OCI-LY1 (cell line): ENCODE results near the gene CHRND.

ENCODE experiments used
- H2AFZ ChIP-seq: fragments of 200-600 bp; sonication (generic), shearing (Covaris generic); 2 replicates; pipeline ENCODE4 v1.6.0; 2014; ENCODE audit warnings: antibody characterized with exemption, mild to moderate bottlenecking, low read length
- H3F3A ChIP-seq: fragments of 200-600 bp; sonication (generic), shearing (Covaris generic); 2 replicates; pipeline ENCODE4 v1.6.0; 2014; ENCODE audit warnings: mild to moderate bottlenecking, antibody characterized with exemption, low read length, moderate library complexity; ENCODE audit not compliant: insufficient read depth
- H3K27ac ChIP-seq: fragments of 200-600 bp; sonication (generic); 2 replicates; pipeline ENCODE4 v1.5.1; 2014; ENCODE audit warnings: low read length, mixed run types, mild to moderate bottlenecking, low read depth; ENCODE audit not compliant: poor library complexity, severe bottlenecking
- H3K27me3 ChIP-seq: fragments of 200-600 bp; sonication (generic); 2 replicates; pipeline ENCODE4 v1.6.0; 2014; ENCODE audit warnings: antibody characterized with exemption, mild to moderate bottlenecking, low read length, moderate library complexity; ENCODE audit not compliant: insufficient read depth
- H3K36me3 ChIP-seq: fragments of 200-600 bp; sonication (generic); 2 replicates; pipeline ENCODE4 v1.6.1; 2014; ENCODE audit warnings: mild to moderate bottlenecking, antibody characterized with exemption, low read length, moderate library complexity, mixed read lengths; ENCODE audit not compliant: insufficient read depth
- H3K4me1 ChIP-seq: fragments of 200-600 bp; sonication (generic); 2 replicates; pipeline ENCODE4 v1.5.1; 2014; ENCODE audit warnings: mild to moderate bottlenecking, low read length, moderate library complexity; ENCODE audit not compliant: insufficient read depth, severe bottlenecking
- H3K4me2 ChIP-seq: fragments of 200-600 bp; sonication (generic), shearing (Covaris generic); 2 replicates; pipeline ENCODE4 v1.6.1; 2014; ENCODE audit warnings: low read length
- H3K4me3 ChIP-seq: fragments of 200-600 bp; sonication (generic); 2 replicates; pipeline ENCODE4 v1.5.1; 2014; ENCODE audit warnings: low read length, low read depth, mild to moderate bottlenecking, mixed read lengths; ENCODE audit not compliant: poor library complexity, severe bottlenecking
- H3K79me2 ChIP-seq: fragments of 200-600 bp; shearing (Covaris generic); 2 replicates; pipeline ENCODE4 v1.6.1; 2016; ENCODE audit warnings: mixed run types, low read length, mixed read lengths; ENCODE audit not compliant: insufficient read depth
- H3K9ac ChIP-seq: fragments of 200-600 bp; sonication (generic), shearing (Covaris generic); 2 replicates; pipeline ENCODE4 v1.6.1; 2014; ENCODE audit warnings: mild to moderate bottlenecking, low read length, mixed read lengths
- H3K9me2 ChIP-seq: fragments of 200-600 bp; sonication (generic), shearing (Covaris generic); 2 replicates; pipeline ENCODE4 v1.6.1; 2014; ENCODE audit warnings: low read depth, mild to moderate bottlenecking, low read length, mixed read lengths
- H3K9me3 ChIP-seq: fragments of 200-600 bp; shearing (Covaris generic); 2 replicates; pipeline ENCODE4 v1.6.1; 2014; ENCODE audit warnings: low read length, mixed read lengths
- H4K20me1 ChIP-seq: fragments of 200-600 bp; sonication (generic), shearing (Covaris generic); 2 replicates; pipeline ENCODE4 v1.6.0; 2016; ENCODE audit warnings: mild to moderate bottlenecking, low read length; ENCODE audit not compliant: insufficient read depth
- CTCF ChIP-seq: fragments of 200-600 bp; sonication (generic), shearing (Covaris generic); IDR thresholded peaks from 2 replicates; pipeline ENCODE4 v1.5.1; 2017; ENCODE audit warnings: mild to moderate bottlenecking, antibody characterized with exemption, low read length, moderate library complexity, mixed read lengths
- EZH2 ChIP-seq: fragments of 200-600 bp; sonication (generic), shearing (Covaris generic); IDR thresholded peaks from 2 replicates; pipeline ENCODE4 v1.8.0; 2017; ENCODE audit warnings: borderline replicate concordance, mixed run types, mild to moderate bottlenecking, antibody characterized with exemption, low read length, moderate library complexity, mixed read lengths

Gene CHRND

GRCh38 chr2:232523682-232524597, 2.0 kb upstream of the CHRND start:
- peaks cover 3% of the 10 kb centered on the region; the same call in 1 of the 2 replicates for H3K27me3 ChIP-seq
- H3K9ac ChIP-seq, result no peak overlapping the region

GRCh38 chr2:232524771-232525170, 1.2 kb upstream of the CHRND start:
- no peaks in the 10 kb centered on the region for H4K20me1 ChIP-seq
- no peaks in the 10 kb centered on the region for H3F3A ChIP-seq
- H3K9me2 ChIP-seq, result no peaks in the 10 kb centered on the region
- H3K36me3 ChIP-seq, result no peaks in the 10 kb centered on the region
- no peaks in the 10 kb centered on the region for H3K79me2 ChIP-seq
- H3K4me1 ChIP-seq, result no peaks in the 10 kb centered on the region
- H3K4me3 ChIP-seq, result no peak overlapping the region
- no peak overlapping the region for H2AFZ ChIP-seq
- TF ChIP-seq EZH2 (no peak), CTCF (no peak)
- H3K9me3 ChIP-seq, result no peaks in the 10 kb centered on the region
- H3K27me3 ChIP-seq, result peaks cover 3% of the 10 kb centered on the region; the same call in 1 of the 2 replicates
- H3K4me2 ChIP-seq, result no peak overlapping the region
- no peak overlapping the region for H3K9ac ChIP-seq
- no peak overlapping the region for H3K27ac ChIP-seq

More at GRCh38 chr2:232523682-232524597, 2.0 kb upstream of the CHRND start:
- H2AFZ ChIP-seq, result no peak overlapping the region
- TF ChIP-seq EZH2, result no peak
- TF ChIP-seq CTCF, result peak; percentile 39
- H3K4me3 ChIP-seq, result no peak overlapping the region
- H3F3A ChIP-seq, result no peaks in the 10 kb centered on the region
- H4K20me1 ChIP-seq, result no peaks in the 10 kb centered on the region
- no peak overlapping the region for H3K27ac ChIP-seq
- H3K4me2 ChIP-seq, result no peak overlapping the region
- H3K9me3 ChIP-seq, result no peaks in the 10 kb centered on the region
- H3K4me1 ChIP-seq, result no peaks in the 10 kb centered on the region
- H3K9me2 ChIP-seq, result no peaks in the 10 kb centered on the region
- no peaks in the 10 kb centered on the region for H3K36me3 ChIP-seq
- no peaks in the 10 kb centered on the region for H3K79me2 ChIP-seq

GRCh38 chr2:232525199-232525598, 761 bp upstream of the CHRND start:
- no peak overlapping the region for H3K27ac ChIP-seq
- no peak overlapping the region for H3K4me2 ChIP-seq
- H3F3A ChIP-seq, result no peaks in the 10 kb centered on the region
- H3K9me3 ChIP-seq, result no peaks in the 10 kb centered on the region
- no peaks in the 10 kb centered on the region for H3K36me3 ChIP-seq
- no peak for TF ChIP-seq CTCF
- no peak for TF ChIP-seq EZH2
- H3K79me2 ChIP-seq, result no peaks in the 10 kb centered on the region
- H3K9ac ChIP-seq, result no peak overlapping the region
- no peak overlapping the region for H2AFZ ChIP-seq
- H3K9me2 ChIP-seq, result no peaks in the 10 kb centered on the region
- H3K4me3 ChIP-seq, result no peak overlapping the region
- no peaks in the 10 kb centered on the region for H3K4me1 ChIP-seq
- H3K27me3 ChIP-seq, result peaks cover 3% of the 10 kb centered on the region; the same call in 1 of the 2 replicates
- no peaks in the 10 kb centered on the region for H4K20me1 ChIP-seq
